Measurements from ENCODE around the gene PRRT3. TPM values are rescaled to one million over a fixed set of nuclear protein-coding genes. Genes with fewer than 3 reads are reported as not detected.

The PRRT3 gene
- total and polyA plus RNA-seq, 2 of the 4 experiments (the other 2 are of a cell fraction) = 0.72 to 4.2 TPM

GRCh38 chr3:9913601-9914000 is 38.6 kb downstream of the PRRT3 start:
- Histone ChIP-seq H2BK120ac (ENCODE audit: low read depth, low read length) (no peak overlapping the region), H3K18ac (ENCODE audit: low read depth, low read length) (no peak overlapping the region), H4K91ac (ENCODE audit: insufficient read depth, low read depth, low read length) (no peak overlapping the region), H3K23ac (ENCODE audit: low read depth, low read length) (no peak overlapping the region), H2AFZ (replicated peaks; ENCODE audit: low read length, poor library complexity) (no peak overlapping the region), H3K9me1 (ENCODE audit: insufficient read depth, low read length) (peaks cover 11% of the 10 kb centered on the region), H3K79me1 (ENCODE audit: low read depth in 1 of 2, low read length in 2 of 2) (peaks cover 7 to 31% of the 10 kb centered on the region in 2 experiments; a peak in 3 of 4 replicates), H3K27me3 (ENCODE audit: control insufficient read depth, insufficient read depth, low read length) (no peaks in the 10 kb centered on the region), H3K4me1 (ENCODE audit: control insufficient read depth, insufficient read depth, low read length) (peaks cover 32% of the 10 kb centered on the region), H4K20me1 (ENCODE audit: insufficient read depth, low read length) (no peaks in the 10 kb centered on the region), H3K9me3 (ENCODE audit: control insufficient read depth, insufficient read depth, low read length) (no peaks in the 10 kb centered on the region), H3K4ac (ENCODE audit: low read depth, low read length) (no peak overlapping the region), H2BK20ac (ENCODE audit: low read depth, low read length) (no peak overlapping the region), H3K56ac (ENCODE audit: extremely low read depth, insufficient read depth, low read length) (no peak overlapping the region), H3K9ac (ENCODE audit: low read depth, low read length) (no peak overlapping the region), H3K14ac (replicated peaks; ENCODE audit: low read depth, low read length) (no peak overlapping the region), H3K4me2 (ENCODE audit: low read depth, low read length) (no peak overlapping the region), H2BK15ac (ENCODE audit: low read depth, low read length) (no peak overlapping the region), H4K5ac (ENCODE audit: low read depth, low read length) (peak overlapping the region; percentile 9; the same call in 1 of the 2 replicates), H2BK5ac (ENCODE audit: low read depth, low read length, poor library complexity, severe bottlenecking) (no peak overlapping the region), H2AK9ac (replicated peaks; ENCODE audit: low read depth, low read length, poor library complexity) (no peak overlapping the region), H3K4me3 (ENCODE audit: insufficient read depth, low read depth, low read length) (no peak overlapping the region), H3K27ac (ENCODE audit: insufficient read depth, low read length) (no peak overlapping the region), H3K36me3 (ENCODE audit: control insufficient read depth, insufficient read depth, low read length) (no peaks in the 10 kb centered on the region), H4K8ac (ENCODE audit: low read depth in 2 of 2, low read length in 2 of 2) (no peak overlapping the region), H2AK5ac (ENCODE audit: low read depth, low read length) (no peak overlapping the region)
- dilution Hi-C loops (cut with HindIII; ENCODE audit: low sequenced_read_pairs, unreplicated experiment) = no loop called here
- in situ Hi-C loops (cut with MboI; ENCODE audit: low sequenced_read_pairs) = no loop called here
- CTCF ChIA-PET = no interaction called here
- no TSS peak for BruUV-seq (replicated peaks)
- DNase-seq (no peak), ATAC-seq (ENCODE audit: low read depth) (no peak)
- no peak for TF ChIP-seq SMC3 (IDR thresholded peaks at IDR 0.05; ENCODE audit: low read depth, low read length)
- TF ChIP-seq ELK1 (IDR thresholded peaks at IDR 0.05; ENCODE audit: borderline replicate concordance, low read depth, low read length) = no peak
- TF ChIP-seq FOS (IDR thresholded peaks at IDR 0.05; ENCODE audit: low read depth, low read length) = no peak
- TF ChIP-seq CHD1 (IDR thresholded peaks at IDR 0.05; ENCODE audit: low read depth, low read length) = no peak
- no peak for TF ChIP-seq USF2 (IDR thresholded peaks at IDR 0.05; ENCODE audit: low read depth, low read length)
- no peak for TF ChIP-seq RAD21 (IDR thresholded peaks at IDR 0.05; ENCODE audit: low read length)
- TF ChIP-seq POLR2A (IDR thresholded peaks at IDR 0.05; ENCODE audit: low read depth, low read length) = no peak
- no peak for TF ChIP-seq CEBPB (IDR thresholded peaks at IDR 0.05; ENCODE audit: low read depth, low read length)
- TF ChIP-seq MAFK (IDR thresholded peaks at IDR 0.05; ENCODE audit: low read depth, low read length) = no peak
- intact Hi-C loops (cut with micrococcal nuclease) = no loop called here
- WGBS, 2 experiments (ENCODE audit: extremely low coverage in 2 of 2, insufficient read length in 1 of 2) = 100% methylated on average over 2 of the region's 5 CpGs; no CpG with 5 or more reads in 1 of the 2 experiments
- POLR2A ChIA-PET (ENCODE audit: unreplicated experiment) = interaction anchor here (0.6 kb wide), 1 partner anchor 19 kb away, joined by 10 read pairs; no protein-coding TSS in a partner anchor
